Activated gamma-delta T cell treated with Interleukin-2 at 50 U/mL for 16 hours (primary cell): Measurements from ENCODE around the gene FREM1.
"Not testable (repeated sequence)": the region's sequence is repeated elsewhere in the genome, so short reads cannot be mapped to it uniquely, and the experiment has no call there.

Experiments used
- DNase-seq: peaks from one replicate; pipeline ENCODE4 v3.0.0-alpha.2; 2020

Gene FREM1, protein sequence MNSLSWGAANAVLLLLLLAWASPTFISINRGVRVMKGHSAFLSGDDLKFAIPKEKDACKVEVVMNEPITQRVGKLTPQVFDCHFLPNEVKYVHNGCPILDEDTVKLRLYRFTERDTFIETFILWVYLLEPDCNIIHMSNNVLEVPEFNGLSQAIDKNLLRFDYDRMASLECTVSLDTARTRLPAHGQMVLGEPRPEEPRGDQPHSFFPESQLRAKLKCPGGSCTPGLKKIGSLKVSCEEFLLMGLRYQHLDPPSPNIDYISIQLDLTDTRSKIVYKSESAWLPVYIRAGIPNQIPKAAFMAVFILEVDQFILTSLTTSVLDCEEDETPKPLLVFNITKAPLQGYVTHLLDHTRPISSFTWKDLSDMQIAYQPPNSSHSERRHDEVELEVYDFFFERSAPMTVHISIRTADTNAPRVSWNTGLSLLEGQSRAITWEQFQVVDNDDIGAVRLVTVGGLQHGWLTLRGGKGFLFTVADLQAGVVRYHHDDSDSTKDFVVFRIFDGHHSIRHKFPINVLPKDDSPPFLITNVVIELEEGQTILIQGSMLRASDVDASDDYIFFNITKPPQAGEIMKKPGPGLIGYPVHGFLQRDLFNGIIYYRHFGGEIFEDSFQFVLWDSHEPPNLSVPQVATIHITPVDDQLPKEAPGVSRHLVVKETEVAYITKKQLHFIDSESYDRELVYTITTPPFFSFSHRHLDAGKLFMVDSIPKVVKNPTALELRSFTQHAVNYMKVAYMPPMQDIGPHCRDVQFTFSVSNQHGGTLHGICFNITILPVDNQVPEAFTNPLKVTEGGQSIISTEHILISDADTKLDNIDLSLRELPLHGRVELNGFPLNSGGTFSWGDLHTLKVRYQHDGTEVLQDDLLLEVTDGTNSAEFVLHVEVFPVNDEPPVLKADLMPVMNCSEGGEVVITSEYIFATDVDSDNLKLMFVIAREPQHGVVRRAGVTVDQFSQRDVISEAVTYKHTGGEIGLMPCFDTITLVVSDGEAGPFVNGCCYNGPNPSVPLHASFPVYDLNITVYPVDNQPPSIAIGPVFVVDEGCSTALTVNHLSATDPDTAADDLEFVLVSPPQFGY (N-terminal part only)

DNA sequence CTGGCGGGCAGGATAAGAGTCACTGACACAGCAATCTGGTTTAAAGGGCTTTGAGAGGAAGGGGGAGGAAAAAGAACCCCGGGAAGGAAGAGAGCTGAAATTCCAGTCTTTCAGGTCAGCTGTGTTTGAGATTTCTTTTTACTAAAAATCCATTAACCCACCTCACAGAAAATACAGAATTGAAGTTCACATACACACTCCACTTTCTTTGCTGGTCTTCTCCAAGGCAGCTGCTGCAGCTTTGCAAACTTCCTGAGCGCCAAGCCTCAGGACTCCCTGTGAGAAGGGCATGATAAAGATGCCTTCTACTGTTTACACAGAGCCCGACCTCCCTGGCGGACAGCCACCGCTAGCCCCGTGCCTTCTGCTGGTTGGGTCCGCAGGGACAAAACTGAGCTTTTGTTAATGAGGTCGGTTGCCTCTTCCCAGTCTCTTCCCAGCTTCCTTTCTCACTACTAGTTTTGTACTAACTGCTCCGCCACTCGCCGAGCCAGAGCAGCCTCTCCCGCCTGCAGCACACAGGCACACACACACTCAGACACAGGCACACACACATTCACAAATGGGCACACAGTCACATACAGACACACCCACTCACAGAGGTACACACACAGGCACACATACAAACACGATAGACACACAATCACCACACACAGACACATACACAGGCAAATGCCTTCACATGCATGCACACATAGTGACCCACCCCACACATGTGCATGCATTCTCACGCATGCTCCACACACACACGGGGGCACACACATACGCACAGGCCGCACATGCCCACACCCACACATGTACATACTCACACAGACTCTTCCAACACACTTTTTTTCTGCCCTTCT lies at the start of gene FREM1:
FREM1 (minus strand) TSS at position 468 of the 845 bp plus-strand sequence. CDS start 41,451 bp downstream, outside the sequence.
- DNase-seq: no peak

DNA sequence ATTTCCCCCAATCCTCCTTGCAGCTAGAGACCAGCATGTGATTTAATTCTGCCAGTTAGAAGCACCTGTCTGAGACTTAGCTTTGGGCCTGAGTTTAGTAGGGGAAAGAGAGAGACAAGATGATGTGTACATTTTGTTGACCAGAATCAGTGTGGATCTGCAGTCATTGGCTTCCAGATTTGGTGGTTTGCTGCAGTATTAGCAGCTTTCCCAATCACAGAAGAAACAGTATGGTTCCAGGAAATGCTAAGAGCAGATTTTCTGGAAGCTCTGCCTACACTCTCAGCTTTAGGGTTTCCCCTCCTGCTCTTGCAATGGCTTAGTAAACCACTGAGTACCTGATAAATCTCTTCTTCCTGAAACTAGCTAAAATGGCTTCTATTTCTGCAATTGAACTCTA lies 48.8 kb upstream of the FREM1 start:
- no peak for DNase-seq

DNA sequence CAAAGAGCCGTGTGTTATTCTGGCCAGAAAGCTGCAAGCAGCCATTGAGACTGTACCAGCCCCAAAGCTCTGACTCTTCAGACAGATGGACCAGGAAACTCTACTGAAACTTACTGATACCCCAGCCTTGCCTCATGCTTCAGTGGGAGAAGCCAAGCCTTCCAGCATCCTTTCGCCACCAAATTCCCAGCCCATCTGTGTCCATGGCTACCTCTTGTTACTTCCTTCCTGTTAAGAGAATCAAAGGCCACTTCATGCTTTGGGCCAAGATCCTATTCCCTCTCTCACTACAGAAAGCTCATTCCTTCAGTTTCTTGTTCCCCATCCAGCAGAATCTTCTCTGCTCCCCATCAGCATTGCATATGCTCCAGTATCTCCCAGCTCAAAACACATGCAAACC lies 46.9 kb upstream of the FREM1 start:
- DNase-seq: no peak

DNA sequence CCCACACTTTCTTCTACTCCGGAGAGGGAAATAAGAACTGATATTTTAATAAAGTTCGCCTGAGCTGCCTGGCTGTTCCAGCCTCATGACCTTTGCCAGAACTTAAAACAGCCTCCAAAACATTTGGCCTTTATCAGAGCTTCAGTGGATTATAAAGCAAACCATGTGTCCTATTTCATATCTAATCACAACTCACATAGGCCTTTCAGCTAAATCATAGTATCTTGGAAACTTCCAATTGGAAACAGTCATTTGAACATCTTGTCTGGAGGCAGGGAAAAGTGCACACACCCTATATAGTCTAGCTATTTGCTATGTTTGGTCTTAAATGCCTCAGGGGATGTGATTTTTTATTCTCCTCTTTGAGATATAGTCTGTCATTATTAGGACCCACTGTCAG lies 46.0 kb upstream of the FREM1 start:
- DNase-seq: no peak

DNA sequence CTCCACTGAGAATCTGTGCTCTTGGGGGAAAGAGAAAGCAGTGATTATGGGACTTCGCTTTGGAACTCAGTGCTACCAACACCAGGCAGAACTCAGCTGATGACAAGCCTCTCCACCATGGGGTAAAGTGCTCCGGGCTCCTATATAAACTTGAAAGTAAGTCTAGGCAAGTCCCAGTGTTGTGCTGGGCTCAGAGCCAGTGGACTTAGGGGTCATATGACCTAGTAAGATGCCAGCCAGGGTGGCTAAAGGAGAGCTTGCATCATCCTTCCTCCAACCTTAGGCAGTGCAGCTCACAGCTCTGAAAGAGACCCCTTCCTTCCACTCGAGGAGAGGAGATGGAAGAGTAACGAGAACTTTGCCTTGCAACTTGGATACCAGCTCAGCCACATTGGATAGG lies 35.1 kb upstream of the FREM1 start:
- DNase-seq: no peak

DNA sequence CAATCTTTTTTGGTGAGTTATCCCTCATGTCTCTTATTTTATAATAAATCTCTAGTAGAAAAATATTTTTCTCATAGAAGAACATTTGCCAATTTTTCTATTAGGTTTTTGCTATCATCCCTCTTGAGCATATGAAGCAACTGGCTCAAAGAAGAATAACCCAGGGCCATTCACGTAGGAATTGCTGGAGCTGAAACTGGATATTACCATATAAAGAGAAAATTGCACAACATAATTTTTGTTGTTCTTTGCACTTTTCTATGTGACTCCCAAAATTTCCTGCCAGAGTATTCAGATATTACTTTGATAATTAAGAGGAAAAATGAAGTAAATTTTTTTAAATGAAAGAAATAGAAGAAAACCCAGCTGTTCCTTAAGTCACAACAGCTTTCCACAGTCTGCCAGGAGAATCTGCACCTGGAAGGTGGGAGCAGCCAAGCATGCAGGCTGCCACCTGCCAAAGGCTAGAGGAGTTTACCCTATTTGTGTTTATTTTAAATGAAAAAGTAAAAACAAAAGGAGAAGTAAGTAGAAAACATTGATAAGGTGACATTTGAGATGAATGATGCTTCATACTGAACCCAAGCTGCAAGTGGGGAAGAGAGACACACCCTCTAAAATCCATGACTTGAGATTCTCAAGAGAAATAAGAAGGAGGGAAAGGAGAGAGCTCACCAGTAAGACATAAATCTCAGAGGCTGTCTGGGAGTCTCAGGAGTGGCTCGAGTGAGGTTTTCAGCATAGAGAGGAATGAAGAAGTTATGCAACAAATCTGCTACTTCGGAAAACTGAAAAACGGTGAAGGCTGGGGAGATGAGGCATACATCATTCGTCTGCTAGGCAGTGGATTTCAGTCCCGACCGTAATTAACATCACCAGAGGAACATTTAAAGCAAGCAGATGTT lies 31.5 kb upstream of the FREM1 start:
- no peak for DNase-seq

DNA sequence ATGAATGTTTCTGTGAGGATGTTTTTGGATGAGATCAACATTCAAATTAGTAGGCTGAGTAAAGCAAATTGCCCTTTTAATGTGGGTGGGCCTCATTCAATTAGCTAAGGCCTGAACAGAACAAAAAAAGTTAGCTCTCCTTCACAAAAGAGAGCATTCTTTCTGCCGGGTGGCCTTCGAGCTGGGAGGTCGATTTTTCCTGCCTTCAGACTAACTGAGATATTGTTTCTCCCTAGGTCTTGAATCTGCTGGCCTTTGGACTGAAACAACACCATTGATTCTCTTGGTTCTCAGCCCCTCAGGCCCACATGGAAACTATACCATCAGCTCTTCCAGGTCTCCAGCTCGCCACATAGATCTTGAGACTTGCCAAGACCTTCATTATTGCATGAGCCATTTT lies 29.1 kb upstream of the FREM1 start:
- no peak for DNase-seq

DNA sequence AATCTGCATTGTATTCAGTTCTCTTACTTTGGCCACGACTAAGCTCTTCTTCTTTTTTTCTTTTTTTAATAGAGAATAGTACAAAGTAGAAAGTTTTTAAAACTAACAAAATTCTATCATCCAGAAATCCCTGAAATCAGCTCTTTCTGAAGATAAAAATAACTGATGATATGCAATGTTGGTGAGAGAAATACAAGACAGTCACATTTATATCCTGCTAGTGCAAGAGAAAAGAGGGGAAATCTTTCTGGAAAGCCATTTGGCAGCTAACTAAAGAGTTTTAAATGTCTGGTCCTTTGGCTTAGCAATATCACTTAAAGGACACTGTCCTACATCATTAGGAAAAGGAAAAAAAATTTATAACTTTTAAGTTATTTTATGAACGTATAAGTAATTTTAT lies 27.0 kb upstream of the FREM1 start:
- DNase-seq: no peak

DNA sequence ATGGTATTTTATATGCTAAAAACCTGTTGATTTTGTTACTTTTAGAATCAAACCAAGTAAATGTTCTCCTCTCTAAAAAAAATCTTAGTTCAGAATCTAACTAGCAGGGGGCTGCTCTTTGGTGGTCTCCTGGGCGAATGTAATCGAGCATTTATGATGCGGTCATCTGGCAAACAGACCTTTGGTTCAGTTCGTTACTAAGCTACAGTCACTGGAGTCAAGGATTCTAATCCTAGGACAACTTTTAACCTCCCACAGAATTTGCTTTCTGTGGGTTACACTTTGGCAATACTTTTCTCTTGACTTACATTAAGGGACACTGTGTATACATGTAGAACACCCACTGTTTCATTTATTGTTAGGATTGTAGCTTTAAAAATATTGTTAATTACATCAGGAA lies 26.3 kb upstream of the FREM1 start:
- no peak for DNase-seq

DNA sequence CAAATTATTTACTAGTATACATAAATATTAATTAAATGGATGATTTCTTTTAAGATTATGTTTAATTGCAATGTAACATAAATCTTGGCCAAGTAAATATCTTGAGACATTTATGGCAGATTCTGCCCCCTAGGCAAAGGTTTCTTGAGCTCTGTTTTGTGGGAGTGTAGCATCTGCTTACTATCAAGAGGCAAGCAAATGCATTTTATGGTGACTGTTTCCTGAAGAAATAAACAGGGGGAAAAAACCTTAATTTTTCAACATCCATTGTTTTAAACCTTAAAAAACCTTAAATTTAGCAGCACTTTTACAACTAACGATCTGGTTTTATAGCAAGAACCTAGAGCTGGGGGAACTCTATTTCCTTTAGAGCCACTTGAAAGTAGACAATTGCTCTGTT lies 25.7 kb upstream of the FREM1 start:
- no peak for DNase-seq

DNA sequence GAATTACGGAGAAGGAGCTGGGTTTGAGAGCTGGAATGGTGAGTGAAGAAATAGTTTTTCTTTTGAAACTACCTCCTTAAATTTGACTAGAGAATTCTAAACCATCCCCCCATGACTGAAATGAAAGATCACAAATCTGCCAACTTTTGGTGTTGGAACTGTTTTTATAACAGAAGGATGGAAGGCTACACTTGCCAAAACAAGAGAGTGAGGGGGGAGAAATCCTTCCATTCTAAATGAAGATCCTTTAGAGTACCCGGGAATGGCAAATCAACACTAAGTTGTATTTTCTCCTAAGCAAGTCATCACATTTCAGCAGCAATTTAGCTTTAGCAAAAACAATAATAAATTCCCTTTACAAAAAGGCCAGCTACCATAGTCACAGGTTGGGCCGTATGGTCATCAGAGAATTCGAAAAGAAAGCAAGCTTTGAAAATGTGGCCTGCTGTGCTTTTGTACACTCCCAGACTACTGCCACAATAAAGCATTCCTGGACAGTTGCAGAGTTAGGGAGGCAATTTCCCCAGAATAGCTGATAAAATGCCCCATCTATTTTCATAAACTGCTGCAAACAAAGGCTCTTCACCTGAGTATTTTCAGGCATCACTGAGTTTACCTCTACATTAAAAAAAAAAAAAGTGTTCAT lies 25.0 kb upstream of the FREM1 start:
- no peak for DNase-seq

DNA sequence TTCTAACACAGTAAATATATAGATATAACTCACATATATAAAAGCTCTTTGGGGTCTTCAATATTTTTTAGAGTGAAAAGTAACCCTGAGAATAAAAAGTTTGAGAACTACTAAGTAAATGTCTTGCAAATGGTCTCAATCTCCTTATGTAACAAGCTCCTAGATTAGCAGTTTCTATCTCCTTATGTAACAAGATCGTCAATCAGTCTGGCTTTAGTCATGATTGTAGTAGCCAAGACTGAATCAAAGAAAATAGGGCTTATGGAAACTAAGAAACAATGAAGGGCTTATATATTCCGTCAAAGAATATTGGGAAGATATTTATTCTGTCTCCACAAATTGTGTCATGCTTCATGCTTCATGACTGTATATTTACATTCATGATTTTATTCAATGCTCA lies 22.4 kb upstream of the FREM1 start:
- no peak for DNase-seq

DNA sequence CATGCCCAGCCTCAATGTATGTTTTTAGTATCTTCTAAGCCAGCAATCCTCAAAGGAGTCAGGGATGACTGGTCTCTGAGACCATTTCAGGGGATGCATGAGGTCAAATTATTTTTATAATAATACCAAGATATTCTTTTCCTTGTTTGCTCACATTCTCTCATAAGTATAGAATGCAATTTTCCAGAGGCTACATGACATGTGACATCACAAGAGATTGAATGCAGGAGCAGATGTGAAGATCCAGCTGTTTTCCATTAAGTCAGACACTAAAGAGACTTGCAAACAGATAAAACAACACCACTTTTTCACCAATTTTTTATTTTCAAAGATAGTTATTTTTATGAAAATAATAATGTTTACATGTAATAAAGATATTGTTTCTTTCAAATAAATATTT lies 22.0 kb upstream of the FREM1 start:
- DNase-seq: no peak

DNA sequence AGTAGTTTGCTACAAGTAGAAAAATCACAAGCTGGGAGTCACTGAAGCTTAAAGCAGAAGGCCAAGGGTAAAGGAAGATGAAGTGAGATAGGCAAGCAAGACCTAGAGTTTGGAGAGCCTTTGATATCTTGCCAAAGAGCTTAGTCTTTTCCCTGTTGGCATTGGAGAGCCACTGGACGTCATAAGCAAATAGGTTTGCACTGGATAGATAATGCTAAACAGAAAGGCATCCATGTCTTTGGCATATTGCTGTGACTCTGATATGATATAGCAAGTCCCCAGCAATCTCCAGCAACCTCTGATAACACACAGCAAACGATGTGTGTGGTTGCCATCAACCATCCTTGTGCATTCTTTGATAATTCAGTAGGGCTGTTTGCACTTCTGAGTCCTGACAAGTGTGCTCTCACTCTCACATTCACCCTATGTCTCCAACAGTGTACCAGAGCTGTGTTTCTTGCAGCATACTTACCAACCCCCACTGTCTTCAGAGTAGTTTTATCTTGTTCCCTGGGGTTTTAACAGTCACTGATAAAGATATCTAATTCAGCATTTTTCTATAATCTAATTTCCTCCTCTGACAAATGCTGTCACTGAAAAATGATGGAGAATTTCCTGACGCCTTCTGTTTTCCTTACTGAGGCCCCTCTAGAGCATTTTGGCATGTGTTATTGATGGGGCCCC lies 16.9 kb upstream of the FREM1 start:
- no peak for DNase-seq

DNA sequence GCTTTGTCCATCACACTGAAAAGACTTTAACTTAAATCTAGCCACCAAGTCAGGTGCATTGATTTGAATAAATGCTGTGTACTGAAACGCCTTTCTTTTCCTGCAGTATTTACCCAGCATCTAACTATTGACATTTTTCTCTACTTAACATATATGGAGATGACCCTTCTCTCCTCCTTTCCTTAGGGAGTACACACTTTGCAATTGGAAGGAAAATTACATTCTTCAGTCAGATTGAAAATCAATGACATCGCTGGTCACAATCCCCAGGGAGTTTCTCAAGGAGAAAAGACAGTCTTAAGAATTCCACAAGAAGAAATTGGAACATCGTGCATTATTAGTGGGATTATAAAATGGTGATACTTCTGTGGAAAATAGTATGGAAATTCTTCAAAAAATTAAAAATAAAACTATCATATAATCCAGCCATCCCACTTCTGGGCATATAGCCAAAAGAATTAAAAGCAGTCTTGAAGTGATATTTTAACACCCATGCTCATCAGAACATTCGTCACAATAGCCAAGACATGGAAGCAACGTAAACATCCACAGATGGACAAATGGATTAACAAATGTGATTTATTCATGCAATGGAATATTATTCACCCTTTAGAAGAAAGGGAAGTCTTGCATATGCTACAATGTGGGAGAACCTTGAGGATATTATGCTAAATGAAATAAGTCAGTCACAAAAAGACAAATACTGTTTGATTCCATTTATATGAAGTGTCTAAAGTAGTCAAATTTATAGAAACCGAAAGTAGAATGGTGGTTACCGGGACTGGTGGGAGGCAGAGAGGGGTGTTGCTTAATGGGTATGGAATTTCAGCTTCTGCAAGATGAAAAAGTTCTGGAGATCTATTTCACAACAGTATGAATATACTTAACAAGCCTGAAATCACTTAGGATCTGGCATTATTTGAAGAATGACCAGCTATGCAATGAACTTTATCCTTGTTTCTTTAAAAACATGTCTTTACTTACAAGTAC lies 14.3 kb upstream of the FREM1 start:
- DNase-seq: no peak

DNA sequence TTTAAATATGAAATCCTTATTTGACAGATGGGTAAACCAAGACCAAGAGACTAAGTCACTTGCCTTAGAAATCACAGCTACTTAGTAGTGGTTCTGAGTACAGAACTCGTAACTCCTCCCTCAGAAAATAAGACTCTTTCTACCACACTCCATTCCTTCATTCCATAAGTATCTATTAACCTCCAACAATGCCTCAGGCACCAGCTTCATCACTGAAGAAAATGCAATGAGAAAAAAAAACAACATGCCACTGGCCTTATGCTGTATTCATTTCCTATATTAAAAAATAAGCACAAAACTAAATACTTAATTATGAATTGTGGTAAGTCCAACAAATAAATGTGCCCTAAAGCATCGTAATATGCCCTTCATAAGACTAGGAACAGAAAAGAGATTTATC lies 13.5 kb upstream of the FREM1 start:
- DNase-seq: no peak

DNA sequence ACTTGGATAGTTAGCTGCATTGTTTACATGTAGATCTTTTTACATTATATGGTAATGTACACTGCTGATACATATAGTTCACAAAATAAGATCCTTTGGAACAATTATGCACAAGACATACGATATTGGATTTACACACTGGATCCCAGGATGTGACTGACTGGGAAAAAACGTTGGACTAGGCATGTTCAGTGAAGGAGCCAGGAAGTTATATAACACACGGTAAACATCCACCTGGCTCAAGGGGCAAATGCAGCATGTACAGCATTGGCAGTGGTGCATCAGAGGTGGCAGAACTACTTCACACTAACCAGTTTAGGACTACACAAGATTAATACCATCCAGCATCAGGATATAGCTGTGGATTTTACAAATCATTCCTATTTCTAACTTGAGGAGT lies 10.6 kb upstream of the FREM1 start:
- DNase-seq: not testable (repeated sequence)

DNA sequence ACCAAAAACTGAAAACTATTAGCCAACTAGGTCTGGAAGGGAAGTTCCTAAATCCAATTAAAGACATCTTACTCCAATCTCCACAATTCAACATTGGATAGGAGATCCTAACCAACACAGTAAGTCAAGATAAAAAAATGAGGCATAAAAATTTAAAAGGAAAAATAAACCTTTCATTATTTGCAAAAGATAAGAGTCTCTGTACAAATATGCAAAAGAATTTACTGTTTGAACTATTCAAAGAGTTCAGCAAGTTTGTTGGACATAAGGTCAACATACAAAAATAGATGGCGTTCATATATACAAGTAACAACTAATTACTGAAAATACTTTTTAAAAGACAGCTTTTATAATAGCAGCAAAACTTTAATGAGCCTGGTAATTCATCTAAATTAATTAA lies 3.1 kb upstream of the FREM1 start:
- DNase-seq: no peak

DNA sequence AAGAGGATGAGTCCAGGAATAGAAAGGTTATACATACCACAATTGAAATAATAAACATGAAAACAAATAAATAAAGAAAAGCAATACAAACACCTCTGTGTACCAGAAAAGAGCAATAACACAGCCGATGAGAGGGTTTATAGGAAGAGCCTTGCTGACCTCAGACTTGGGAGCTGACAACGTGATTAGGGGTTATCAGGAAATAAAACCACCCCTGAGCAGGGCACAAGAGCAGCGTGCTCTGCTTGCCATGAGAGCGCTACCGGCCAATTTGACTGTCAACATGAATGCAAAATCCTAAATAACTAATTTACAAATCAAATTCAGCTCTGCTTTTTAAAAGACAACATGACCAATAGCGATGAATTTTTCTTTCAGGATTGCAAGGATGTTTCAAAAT lies 2.6 kb upstream of the FREM1 start:
- DNase-seq: no peak
